ENCODE measurements around the gene SFI1.
"Not testable (repeated sequence)": the region's sequence is repeated elsewhere in the genome, so short reads cannot be mapped to it uniquely, and the experiment has no call there.

The SFI1 gene

DNA sequence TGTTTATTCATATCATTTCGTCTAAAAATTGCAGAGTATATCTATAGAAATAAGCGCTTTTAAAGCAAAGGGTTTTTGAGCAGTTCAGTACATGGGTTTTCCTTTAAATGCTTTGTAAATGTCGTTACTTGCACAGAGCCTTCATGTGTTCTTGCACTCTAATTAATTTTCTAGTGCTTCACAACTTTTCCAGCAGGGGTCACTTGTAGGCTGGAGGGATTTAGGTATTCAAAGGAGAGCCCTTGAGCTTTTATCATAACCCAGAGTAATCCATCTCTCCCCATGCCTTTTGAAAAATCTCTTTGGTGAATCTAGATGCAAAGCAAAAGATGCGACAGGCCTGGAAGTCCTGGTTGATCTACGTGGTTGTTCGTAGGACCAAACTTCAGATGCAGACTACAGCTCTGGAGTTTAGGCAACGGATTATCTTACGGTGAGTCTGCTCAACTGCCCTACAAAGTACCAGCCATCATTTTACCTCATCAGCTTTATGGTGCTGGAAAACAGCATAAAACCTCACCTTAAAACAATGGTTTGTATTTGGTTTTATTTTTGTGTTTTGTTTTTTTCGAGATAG, 60.4 kb downstream of the SFI1 start:
- FAIRE-seq: peak; percentile 72

DNA sequence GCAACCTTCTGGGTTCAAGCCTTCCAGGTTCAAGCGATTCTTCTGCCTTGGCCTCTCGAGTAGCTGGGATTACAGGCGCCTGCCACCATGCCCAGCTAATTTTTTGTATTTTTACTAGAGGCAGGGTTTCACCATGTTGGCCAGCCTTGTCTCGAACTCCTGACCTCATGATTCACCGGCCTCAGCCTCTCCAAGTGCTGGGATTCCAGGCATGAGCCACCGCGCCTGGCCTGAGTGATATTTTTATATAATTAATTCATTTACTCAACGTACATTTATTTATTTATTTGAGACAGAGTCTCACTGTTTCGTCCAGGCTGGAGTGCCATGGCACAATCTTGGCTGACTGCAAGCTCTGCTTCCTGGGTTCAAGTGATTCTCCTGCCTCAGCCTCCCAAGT, 62.2 kb downstream of the SFI1 start:
- FAIRE-seq: not testable (repeated sequence)

DNA sequence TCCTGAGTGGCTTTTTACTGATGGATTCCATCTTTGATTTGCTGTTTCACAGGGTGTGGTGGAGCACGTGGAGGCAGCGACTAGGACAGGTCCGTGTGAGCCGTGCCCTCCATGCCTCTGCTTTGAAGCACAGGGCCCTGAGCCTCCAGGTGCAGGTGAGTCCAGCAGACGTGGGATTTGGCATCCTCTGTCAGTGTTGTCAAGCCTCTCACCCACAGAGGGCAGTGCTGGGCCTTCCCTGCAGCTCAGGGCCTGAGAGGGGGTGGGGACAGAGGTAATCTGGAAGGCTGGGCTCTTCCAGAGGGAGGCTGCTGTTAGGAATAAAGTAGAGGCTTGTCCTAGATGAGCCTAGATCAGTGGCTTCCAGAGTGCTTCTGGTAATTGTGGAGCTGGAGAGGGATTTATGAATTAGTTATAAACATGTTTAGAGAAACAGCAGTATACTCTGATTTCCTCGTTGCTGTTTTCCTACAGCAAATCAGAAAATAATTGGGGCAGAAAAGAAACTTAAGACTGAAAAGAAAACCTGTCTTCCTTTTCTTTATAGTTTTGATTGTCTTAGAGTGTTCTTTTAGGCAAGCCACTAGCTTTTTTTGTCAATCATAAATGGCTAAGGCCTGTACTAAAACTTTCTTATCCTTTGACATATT, 65.0 kb downstream of the SFI1 start:
- FAIRE-seq: peak; percentile 70

DNA sequence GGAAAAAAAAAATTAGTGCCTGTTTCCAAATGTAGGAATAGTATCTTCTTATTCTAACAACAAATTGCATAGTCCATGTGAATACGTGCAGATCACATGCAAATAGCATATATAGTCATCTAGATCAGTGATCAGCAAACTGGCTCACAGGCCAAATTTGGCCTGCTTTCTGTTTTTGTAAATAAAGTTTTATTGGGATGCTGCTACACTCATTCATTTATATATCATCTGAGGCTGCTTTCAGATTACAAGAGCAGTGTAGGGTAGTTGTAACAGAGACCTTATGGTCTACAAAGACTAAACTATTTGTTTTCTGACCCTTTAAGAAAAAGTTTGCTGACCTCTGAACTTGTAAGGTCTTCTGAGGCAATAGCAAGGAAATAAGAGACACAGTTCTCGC, 65.6 kb downstream of the SFI1 start:
- no peak for FAIRE-seq

DNA sequence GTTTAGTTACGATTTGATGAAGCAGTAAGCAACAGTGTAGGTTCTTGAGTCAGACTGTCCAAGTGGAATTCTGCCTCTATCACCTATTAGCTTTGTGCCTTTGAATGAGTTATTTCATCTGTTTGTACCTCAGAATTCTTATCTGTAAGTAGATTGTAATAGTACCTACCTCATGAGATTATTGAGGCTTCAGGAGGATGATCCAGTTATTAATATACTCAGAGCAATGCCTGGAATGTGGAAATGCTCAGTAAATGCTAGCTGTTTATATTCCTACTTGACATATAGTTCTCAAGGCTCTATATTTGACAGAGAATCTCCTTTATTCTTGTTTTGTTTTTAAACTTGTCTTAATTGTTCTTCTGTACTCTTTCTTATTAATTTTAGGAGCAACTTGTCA, 70.1 kb downstream of the SFI1 start:
- no peak for FAIRE-seq

DNA sequence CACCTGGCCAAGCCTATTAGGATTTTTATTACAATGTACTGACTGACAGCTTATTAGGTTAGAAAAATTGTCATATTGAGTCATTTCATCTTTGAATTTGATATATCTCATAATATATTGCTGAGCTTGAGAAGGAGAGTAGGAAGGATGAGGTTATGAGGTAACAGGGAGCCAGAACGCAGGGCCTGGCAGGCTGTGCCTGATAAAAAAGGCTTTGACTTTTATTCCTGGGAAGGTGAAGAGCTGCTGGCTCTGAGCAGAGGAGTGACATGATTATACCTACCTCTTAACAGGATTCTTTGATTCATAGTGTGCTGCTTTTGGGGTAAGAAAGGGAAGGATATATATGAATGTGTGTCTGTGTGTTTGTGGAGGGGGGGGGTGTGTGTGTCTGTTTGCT, 70.9 kb downstream of the SFI1 start:
- FAIRE-seq: no peak

DNA sequence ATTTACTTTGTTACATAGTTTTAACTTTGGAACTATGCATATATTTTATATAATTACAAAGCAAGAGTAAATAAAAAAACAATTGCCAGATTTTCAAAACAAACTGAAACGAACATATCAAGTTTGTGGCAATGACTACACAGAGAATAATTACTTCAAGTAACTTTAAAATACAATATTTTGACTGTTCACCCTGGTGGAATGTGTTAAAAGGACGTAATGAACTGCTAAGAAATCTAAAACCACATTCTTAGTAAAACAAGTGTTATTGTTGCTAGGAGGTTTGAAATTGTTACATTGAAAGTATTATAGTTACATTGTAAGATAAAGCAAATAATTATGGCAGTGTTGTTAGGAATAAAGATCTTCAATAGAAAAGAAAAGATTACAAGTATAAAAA, 71.4 kb downstream of the SFI1 start:
- no peak for FAIRE-seq

DNA sequence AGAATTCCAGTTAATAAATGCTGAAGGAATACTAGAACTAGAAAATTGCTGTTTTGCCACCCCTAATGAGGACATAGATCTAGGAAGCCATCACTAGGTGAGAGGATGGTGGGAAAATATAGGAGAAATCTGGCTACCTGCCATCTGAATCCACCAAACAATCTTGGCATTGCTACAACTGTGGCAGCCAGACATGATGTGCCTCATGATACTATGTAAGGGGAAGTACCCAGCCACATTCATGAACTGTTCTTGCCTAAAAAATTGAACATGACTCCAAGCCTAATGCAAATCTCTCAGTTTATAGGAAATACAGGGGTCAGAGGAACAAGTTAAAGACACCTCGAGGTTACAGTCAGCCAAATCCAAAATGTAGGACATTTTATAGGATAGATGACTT, 72.8 kb downstream of the SFI1 start:
- FAIRE-seq: no peak

DNA sequence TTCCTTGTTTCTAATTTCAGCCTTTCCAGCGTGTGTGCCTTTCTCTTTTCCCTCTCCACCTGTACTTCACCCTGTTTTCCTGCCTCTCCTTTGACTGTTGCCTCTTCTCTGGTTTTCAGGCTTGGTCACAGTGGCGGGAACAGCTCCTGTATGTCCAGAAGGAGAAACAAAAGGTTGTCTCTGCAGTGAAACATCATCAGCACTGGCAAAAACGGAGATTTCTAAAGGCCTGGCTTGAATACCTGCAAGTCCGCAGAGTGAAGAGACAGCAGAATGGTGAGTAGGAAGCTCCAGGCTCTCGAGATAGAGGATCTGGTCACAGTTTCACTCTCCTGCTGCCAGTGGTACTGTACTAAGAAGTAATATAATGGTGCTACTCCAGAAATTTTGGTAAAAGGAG, 76.6 kb downstream of the SFI1 start:
- no peak for FAIRE-seq

DNA sequence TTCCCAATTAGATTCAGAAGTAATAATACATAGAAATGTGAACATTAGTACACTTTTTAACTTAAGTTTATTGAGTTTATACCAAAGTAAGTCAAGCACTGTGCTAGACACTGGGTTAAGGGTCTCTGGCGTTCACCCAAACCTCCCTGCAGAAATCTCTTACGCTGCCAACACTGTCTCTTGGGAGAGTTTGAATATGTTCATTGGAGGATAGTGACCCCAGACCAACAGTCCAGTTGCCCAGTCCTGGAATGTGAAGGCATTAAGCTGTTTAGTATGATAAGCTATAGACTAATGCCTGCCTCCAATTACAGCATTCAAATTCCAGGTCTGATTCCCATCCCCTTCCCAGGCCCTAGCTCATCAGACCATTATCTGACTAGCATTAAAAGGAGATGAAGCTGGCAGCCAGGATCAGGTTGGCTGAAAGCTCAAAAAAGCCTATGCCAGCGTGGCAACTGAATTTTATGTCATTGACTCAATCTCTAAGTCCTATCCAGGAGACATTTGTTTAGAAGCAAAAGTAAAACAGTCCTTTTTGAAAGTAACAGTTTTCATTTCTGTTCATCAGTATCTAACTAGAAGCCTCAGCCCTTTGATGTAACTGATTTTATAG, 77.8 kb downstream of the SFI1 start:
- no peak for FAIRE-seq

DNA sequence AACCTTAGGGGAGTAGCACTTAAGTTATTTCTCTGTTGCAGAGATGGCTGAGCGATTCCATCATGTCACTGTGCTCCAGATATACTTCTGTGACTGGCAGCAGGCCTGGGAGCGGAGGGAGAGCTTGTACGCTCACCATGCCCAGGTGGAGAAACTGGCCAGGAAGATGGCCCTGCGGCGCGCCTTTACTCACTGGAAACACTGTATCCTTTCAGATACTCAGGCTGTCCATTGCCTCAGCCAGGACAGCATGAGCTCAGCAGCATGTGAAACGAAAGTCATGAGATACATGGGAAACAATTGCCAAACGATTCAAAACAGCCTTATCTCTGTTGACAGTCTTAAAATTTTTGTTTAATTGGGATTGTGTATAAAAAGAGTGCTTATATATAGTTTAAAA, 78.9 kb downstream of the SFI1 start:
- FAIRE-seq: no peak

DNA sequence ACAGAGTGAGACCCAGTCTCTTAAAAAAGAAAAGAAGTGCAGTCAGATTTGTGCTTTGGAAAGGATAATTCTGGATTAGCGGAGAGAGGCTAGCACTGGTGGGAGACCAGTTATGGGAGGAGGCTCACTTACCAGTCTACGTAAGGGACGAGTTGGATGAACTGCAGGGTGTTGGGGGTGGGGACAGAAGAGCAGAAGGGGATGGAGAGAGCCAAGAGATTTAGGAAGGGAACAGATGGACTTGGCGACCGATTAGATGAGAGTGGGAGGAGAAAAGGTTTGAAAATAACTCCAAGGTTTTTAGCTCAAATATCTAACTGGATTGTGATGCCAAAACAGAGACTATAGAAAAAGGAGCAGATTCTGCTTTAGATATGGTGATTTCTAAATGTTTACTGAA, 81.4 kb downstream of the SFI1 start:
- FAIRE-seq: no peak

DNA sequence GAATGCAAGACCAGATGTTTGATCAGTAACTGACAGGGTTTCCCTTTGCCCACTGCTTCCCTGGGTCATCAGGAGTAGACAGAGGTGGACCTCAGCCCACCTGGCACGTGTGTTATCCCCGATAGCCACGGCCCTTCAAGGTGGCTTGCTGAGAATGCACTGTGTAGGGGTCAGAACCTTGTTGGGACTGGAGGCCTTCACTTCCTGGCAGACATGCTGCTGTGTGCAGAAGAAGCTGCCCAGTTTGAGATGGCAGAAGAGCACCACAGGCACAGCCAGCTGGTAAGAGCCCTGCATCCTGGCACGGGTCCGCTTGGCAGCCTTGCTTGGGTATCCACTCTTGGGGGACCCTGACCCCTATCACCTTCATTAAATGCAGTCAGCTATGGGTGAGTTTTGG, 81.8 kb downstream of the SFI1 start:
- no peak for FAIRE-seq

DNA sequence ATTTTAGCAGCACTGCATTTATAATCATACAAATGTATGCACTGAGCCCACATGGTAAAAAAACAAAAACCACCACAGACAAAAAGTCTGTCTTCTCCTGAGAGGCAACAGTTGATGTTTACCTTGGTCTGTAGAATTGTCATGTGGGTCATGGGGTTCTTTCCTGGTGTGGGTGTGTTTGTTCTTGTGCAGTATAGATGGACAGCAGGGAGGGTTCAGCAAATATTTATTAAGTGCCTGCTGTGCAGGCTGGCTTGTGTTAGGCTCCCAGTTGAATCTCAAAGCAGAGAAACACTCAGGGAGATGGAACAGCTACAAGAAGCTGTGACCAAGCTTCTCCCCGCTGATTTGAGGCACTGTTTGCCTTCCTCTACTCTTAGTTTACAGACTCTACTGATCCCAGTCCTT, 83.5 kb downstream of the SFI1 start:
- FAIRE-seq: no peak

DNA sequence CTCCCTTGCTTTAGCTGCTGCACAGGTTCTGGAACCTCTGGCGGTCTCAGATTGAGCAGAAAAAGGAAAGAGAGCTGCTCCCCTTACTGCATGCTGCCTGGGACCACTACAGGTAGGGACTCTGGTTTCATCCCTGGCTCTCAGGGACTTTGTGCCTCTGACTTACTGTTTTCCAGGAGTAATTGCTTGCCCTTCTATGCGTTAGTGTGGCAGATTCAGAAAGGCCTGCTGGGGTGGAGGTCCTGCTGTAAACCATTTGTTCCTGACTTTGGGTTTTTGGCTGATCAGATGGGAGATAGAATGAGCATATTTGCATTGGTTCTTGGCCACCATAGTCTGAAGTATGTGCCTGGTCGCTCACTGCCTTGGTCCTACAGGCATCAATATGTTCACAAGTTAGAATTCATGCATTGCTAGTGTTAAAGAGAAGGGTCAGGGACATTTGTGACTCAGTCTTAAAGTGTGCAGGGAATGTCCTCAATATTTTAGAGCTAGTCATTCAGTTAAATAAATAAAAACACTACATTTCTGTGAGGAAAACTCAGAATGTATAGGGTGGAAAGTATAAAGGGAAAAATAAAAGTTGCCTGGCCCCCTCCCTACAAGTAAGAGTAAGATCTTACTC, 87.6 kb downstream of the SFI1 start:
- FAIRE-seq: no peak

DNA sequence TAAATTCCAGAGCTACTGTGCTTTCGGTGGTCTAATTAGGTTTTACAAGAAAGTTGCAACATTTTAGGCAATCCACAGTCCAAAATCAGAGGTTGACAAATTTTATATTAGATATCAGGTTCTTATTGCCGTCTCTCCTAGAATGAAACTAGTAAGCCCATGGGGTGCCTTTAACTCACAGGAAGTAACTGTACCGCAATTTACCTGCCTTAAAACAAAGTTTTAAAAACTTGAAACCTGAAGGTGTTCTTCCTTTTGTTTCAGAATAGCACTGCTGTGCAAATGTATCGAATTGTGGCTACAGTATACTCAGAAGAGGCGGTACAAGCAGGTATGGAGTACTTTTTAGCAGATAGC, 88.4 kb downstream of the SFI1 start:
- no peak for FAIRE-seq

DNA sequence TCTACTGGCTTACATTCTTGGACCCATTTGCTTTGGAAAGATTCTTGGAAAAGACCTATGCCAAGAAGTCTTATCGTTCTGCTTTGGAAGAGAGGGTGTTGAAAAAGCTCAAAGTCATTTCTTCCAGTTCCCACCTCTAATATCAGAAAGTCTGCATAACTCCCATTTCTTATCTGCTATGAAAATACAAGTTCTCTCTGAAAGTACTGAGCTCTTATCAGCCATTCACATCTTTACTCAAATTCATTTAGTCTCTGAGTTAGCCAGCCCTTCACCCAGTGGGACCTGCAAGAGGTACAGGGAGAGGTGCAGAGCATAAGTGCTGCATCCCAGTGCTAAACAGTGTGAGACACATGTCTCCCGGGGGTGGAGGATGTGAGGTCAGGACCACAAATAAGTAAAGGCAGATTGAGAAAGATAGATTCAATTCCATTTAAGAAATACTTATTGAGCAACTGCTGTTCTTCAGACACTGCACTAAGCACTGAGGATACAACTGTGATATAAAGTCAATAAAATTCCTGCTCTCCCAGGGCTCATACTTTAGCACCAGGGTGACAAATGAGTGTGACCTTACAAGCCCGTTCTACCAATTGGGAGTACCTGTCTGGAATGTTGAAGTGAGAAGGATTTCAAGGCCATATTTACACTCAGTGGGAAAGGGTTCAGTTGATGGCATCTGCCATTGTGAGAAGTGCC, 89.0 kb downstream of the SFI1 start:
- no peak for FAIRE-seq

DNA sequence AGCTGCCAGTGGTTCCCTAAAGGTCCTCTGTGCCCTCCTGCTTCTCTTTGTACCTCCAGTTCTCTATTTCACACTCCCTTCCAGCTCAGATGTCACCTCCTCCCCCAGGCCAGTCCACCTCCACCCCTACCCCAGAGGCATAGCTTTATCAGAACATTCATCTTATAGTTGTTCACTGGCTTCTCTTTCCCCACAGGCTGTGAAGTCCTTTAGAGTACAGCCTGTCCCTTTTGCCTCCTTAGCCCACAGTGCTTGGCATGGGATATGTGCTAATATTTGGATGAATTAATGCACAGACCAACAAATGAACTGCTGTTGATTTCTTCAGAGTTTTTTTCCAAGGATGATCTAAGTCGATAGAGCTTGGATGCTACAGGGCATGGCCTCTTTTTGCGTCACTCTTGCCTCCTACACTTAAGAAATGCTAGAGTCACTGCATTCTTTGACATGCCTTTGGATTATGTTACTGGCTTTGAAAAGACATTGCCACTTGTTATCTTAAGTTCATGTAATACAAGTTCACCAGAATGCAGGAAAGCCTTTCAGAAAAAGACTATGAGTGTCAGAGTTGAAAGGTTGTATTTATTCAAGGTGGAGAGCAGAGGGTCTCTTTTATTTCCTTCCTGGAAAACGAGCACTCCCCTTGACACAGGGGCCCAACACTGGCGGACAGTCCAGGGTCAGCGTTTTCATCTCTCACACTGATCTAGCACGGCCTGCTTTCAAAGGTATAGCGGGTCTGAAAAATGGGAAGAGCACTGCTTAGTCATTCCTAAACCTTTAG, 90.0 kb downstream of the SFI1 start:
- FAIRE-seq: no peak

DNA sequence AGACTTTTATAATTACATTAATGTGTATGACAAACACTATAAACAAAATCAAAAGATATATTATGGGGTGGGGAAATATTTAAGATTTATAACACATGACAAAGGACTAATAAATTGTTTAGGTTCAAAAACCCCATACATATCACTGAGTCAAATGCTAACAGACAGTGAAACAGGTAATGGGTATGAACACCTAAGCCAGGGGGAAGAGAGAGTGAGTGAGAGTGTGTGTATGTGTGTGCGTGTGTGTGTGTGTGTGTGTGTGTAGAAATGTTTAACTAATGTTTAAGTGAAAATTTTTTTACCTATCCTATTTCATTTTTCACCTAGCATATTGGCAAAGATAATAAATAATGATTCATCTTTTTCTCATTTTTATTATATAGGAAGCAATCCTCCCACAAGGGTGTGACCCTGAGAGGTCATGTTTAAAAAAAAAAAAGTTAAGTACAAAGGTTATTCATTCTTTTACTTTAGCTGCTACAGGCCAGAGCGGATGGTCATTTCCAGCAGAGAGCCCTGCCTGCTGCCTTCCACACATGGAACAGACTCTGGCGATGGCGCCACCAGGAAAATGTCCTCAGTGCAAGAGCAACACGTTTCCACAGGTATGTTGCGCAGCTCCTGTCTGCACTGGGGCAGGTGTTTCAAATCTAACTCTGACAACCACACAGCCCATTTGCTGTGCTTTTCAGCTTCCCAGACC, 92.8 kb downstream of the SFI1 start:
- no peak for FAIRE-seq

DNA sequence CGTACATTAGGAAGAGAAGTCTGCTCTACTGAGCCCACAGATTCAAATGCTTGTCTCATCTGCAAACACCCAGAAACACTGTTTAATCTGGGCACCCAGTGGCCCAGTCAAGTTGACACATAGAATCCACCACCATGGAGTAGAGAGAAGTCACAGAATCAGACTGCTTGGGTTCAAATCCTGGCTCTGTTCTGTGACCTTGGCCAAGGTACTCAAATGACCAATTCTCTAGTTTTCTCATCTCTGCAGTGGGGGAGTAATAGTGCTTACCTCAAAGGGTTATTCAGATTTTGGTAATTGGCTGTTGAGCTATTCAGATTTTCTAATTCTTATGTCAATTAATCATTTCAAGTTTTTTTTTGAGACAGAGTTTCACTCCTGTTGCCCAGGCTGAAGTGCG, 93.8 kb downstream of the SFI1 start:
- not testable (repeated sequence) for FAIRE-seq

DNA sequence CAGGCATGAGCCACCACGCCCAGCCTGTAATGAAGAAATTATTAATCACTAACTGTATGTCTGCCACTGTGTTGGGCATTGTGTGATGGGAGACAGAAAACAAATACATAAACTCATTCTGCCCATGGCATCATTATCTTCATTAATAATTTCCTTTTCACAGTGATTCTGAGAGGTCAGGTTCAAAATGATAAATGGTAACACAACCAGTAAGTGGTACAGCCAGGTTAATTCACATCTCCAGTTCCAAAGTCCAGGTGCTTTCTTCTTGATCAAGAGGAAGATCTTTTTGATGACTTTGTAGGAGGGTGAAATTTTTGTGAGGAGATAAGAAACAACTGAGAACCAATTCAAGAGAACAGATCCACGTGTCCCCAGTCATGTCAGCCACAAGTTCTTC, 98.9 kb downstream of the SFI1 start:
- FAIRE-seq: no peak

DNA sequence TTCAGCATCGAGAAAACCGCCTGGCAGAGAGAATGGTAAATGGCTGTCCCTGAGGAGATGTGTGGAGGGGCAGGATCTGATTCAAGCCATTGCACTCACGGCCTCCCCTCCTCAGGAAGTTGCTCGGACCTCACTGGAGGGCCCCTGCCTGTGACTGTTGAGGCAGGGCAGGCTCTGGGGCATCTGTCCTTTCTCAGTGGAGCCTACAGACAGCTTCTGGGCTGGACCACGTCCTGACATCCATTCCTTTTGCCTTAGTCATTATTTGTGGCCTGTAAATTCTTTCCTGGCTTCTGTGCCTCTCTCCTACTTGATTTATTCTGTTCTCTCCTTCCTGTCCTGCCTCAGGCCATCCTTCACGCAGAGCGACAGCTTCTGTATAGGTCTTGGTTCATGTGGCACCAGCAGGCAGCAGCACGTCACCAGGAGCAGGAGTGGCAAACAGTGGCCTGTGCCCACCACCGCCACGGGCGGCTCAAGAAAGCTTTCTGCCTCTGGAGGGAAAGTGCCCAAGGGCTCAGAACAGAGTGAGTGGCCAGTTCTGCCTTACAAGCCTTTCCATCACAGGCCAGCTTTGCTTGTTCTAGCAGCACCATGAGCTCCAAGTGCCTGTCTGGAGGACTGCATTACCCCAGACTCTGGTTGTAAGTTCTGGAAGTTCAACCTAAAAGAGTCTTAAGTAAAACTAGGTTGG, 106.1 kb downstream of the SFI1 start:
- FAIRE-seq: no peak

Data from G401.6 (cell line).